Stomach (tissue), 9 donors: Measurements from ENCODE around the gene IL4R. TPM values are rescaled to one million over a fixed set of nuclear protein-coding genes. Genes with fewer than 3 reads are reported as not detected.

Source experiments
- DNase-seq, 2 donors: peaks; one replicate each; pipeline versions ENCODE4 v3.0.0 to v3.0.0-alpha.2; 2013 to 2019
- H3K27ac ChIP-seq, 5 donors: fragments of 200-600 bp in 4 of 5; sonication (generic) in 4 of 5; one replicate each; pipeline ENCODE4 v1.5.1; 2013 to 2019; ENCODE audit warnings: mild to moderate bottlenecking in 1 of 5, moderate library complexity in 1 of 5
- H3K27me3 ChIP-seq, 3 donors: fragments of 200-600 bp; sonication (generic); one replicate each; pipeline ENCODE4 v1.5.1; 2017 to 2019; ENCODE audit warnings: mixed run types in 1 of 3
- H3K36me3 ChIP-seq, 4 donors: fragments of 200-600 bp; sonication (generic); 1 replicate in 3 of 4; 2 replicates in 1 of 4; pipeline ENCODE4 v1.5.1; 2016 to 2019
- H3K4me1 ChIP-seq, 4 donors: fragments of 200-600 bp; sonication (generic); one replicate each; pipeline ENCODE4 v1.5.1; 2016 to 2019
- H3K4me3 ChIP-seq, 4 donors: fragments of 200-600 bp; sonication (generic) in 3 of 4; one replicate each; pipeline ENCODE4 v1.5.1; 2016 to 2019; ENCODE audit warnings: mild to moderate bottlenecking in 1 of 4
- H3K9me3 ChIP-seq, 4 donors: fragments of 200-600 bp; sonication (generic); one replicate each; pipeline ENCODE4 v1.5.1; 2016 to 2019
- EP300 ChIP-seq: sonication (generic); formaldehyde crosslinking; IDR thresholded peaks from one replicate; pipeline ENCODE4 v1.6.1; 2017; ENCODE audit warnings: antibody characterized with exemption
- POLR2A ChIP-seq, 4 donors: fragments of 450-650 bp; IDR thresholded peaks; one replicate each; pipeline ENCODE4 v1.6.1; 2016; ENCODE audit warnings: antibody characterized with exemption in 4 of 4, control low read depth in 2 of 4, mild to moderate bottlenecking in 1 of 4, moderate library complexity in 1 of 4
- POLR2AphosphoS5 ChIP-seq, 3 donors: sonication (generic); formaldehyde crosslinking; IDR thresholded peaks; one replicate each; pipeline ENCODE4 v1.6.1; 2016; ENCODE audit warnings: antibody characterized with exemption in 3 of 3
- whole genome bisulfite sequencing, 5 donors: extraction: QIAGEN DNeasy Blood & Tissue Kit in 3 of 5; methylation state at CpG; one replicate each; pipeline versions ENCODE4 v1.1.5 to v1.1.7; 2013 to 2018; 5-methylcytosine and 5-hydroxymethylcytosine counted together
- intact Hi-C: fragments of 100-400 bp; cut with DNase I; formaldehyde crosslinking; loops from one replicate; pipeline ENCODE4 v1.15.1; 2023; ENCODE audit warnings: low total_unique reads
- polyA plus RNA-seq, 3 donors: library from polyadenylated mRNA; stranded (reverse); fragments of 200-250 nt; gene quantifications; one replicate each; pipeline ENCODE4 v1.2.3, GENCODE V29; 2013
- total RNA-seq, 5 donors: library from RNA; depleted of rRNA; stranded (reverse); fragments of >200 nt; gene quantifications; one replicate each; pipeline versions ENCODE4 v1.1.0 to v1.2.3, GENCODE V29; 2014 to 2016
- TF ChIP-seq, protein P1 (sequence below), 7 experiments: fragments of 450-650 bp in 4 of 7; fragments of 200-600 bp in 3 of 7; sonication (generic) in 3 of 7; IDR thresholded peaks; one replicate each; pipeline ENCODE4 v1.5.1; 2016 to 2019; ENCODE audit warnings: antibody characterized with exemption in 7 of 7, control low read depth in 2 of 7, mild to moderate bottlenecking in 1 of 7
- donor health status: healthy with polysubstance abuse.
- donor health status: Bipolar disorder and iron deficiency.
- donor health status: healthy.

Gene IL4R
- total and polyA plus RNA-seq, 8 donors, result 17.4 to 120 (median 52.4) TPM

GRCh38 chr16:27339180-27339579, 25.4 kb downstream of the IL4R start:
- Histone ChIP-seq H3K27ac (peak overlapping the region in 1 of 5 donors; percentile 100), H3K9me3 (no peaks in the 10 kb centered on the region), H3K4me1 (peaks cover 0 to 46% (median 13%) of the 10 kb centered on the region in 4 donors), H3K4me3 (no peak overlapping the region), H3K27me3 (no peaks in the 10 kb centered on the region), H3K36me3 (peaks cover 56 to 97% (median 85%) of the 10 kb centered on the region in 4 donors)
- no peak for DNase-seq
- WGBS, 5 donors, result 98 to 100% (median 98%) methylated on average over 4 of the region's 4 CpGs
- no peak for TF ChIP-seq EP300
- no peak for TF ChIP-seq POLR2AphosphoS5 (IDR thresholded peaks at IDR 0.05)
- TF ChIP-seq, protein P1, sequence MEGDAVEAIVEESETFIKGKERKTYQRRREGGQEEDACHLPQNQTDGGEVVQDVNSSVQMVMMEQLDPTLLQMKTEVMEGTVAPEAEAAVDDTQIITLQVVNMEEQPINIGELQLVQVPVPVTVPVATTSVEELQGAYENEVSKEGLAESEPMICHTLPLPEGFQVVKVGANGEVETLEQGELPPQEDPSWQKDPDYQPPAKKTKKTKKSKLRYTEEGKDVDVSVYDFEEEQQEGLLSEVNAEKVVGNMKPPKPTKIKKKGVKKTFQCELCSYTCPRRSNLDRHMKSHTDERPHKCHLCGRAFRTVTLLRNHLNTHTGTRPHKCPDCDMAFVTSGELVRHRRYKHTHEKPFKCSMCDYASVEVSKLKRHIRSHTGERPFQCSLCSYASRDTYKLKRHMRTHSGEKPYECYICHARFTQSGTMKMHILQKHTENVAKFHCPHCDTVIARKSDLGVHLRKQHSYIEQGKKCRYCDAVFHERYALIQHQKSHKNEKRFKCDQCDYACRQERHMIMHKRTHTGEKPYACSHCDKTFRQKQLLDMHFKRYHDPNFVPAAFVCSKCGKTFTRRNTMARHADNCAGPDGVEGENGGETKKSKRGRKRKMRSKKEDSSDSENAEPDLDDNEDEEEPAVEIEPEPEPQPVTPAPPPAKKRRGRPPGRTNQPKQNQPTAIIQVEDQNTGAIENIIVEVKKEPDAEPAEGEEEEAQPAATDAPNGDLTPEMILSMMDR (IDR thresholded peaks at IDR 0.05), result no peak
- no peak for TF ChIP-seq POLR2A (IDR thresholded peaks at IDR 0.05)
- intact Hi-C loops, result no loop called here

- no peak for DNase-seq
- no peak overlapping the region for H3K27ac ChIP-seq
- no peaks in the 10 kb centered on the region for H3K27me3 ChIP-seq
- no peaks in the 10 kb centered on the region for H3K9me3 ChIP-seq
- peaks cover 63 to 97% (median 89%) of the 10 kb centered on the region in 4 donors for H3K36me3 ChIP-seq
- peaks cover 0 to 31% (median 11%) of the 10 kb centered on the region in 4 donors for H3K4me1 ChIP-seq
- TF ChIP-seq, protein P1 (IDR thresholded peaks at IDR 0.05), result no peak
- TF ChIP-seq POLR2AphosphoS5 (IDR thresholded peaks at IDR 0.05), result no peak
- no peak for TF ChIP-seq EP300
- no peak overlapping the region for H3K4me3 ChIP-seq
- intact Hi-C loops, result no loop called here
- 84 to 96% (median 91%) methylated on average over 6 of the region's 6 CpGs for WGBS, 5 donors
These were observed 26.9 kb downstream of the IL4R start for GRCh38 chr16:27340654-27341053.

DNA sequence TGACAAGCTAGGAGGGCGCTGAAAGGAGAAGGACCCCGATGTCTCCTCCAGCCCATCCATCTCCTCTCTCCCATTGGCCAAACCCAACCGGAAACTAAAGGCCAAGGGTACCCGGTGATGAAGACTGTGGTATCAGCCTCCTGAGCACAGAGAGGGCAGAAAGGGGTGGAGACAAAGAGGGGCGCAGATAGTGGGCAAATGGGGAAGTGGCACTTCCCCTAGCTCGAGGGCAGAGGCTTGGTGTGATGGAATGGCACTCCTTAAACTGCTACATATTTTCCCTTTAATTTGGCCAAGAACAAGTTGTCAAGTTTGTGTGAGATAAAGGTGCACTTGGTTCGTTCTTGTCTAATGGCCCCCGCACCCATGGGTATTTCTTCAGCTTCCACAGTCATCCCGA, 27.8 kb downstream of the IL4R start:
- Histone ChIP-seq H3K9me3 (no peaks in the 10 kb centered on the region), H3K27me3 (no peaks in the 10 kb centered on the region), H3K27ac (no peak overlapping the region), H3K4me3 (no peak overlapping the region), H3K4me1 (peaks cover 0 to 23% (median 6%) of the 10 kb centered on the region in 4 donors), H3K36me3 (peaks cover 72 to 97% (median 94%) of the 10 kb centered on the region in 4 donors)
- intact Hi-C loops, result no loop called here
- no peak for DNase-seq
- TF ChIP-seq, protein P1 (IDR thresholded peaks at IDR 0.05), result no peak
- TF ChIP-seq POLR2A (IDR thresholded peaks at IDR 0.05) (no peak), POLR2AphosphoS5 (IDR thresholded peaks at IDR 0.05) (no peak), EP300 (no peak)
- 78 to 93% (median 91%) methylated on average over 9 of the region's 9 CpGs for WGBS, 5 donors

DNA sequence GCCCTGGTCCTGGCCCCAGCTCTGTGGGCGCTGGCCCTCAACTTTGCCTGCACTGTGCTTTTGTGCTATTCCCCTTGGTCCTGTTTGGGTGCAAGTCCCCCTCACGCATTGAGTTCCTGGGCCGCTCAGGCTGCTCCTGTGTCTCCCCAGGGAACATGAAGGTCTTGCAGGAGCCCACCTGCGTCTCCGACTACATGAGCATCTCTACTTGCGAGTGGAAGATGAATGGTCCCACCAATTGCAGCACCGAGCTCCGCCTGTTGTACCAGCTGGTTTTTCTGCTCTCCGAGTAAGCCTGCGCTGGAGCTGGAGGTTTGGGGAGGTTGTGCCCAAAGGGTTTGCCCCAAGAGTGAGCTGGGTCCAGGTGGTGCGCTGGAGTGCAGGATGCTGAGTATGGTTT, 28.2 kb downstream of the IL4R start:
- DNase-seq, result no peak
- Histone ChIP-seq H3K4me1 (peaks cover 0 to 19% (median 5%) of the 10 kb centered on the region in 4 donors), H3K9me3 (no peaks in the 10 kb centered on the region), H3K4me3 (no peak overlapping the region), H3K27ac (no peak overlapping the region), H3K36me3 (peaks cover 76 to 100% (median 97%) of the 10 kb centered on the region in 4 donors), H3K27me3 (no peaks in the 10 kb centered on the region)
- TF ChIP-seq POLR2AphosphoS5 (IDR thresholded peaks at IDR 0.05) (no peak), EP300 (no peak), POLR2A (IDR thresholded peaks at IDR 0.05) (no peak)
- TF ChIP-seq, protein P1 (IDR thresholded peaks at IDR 0.05), result no peak
- WGBS, 5 donors, result 97 to 99% (median 98%) methylated on average over 11 of the region's 11 CpGs
- intact Hi-C loops, result no loop called here
